Measurements from ENCODE around the gene DDX17. TPM values are rescaled to one million over a fixed set of nuclear protein-coding genes. Genes with fewer than 3 reads are reported as not detected.

The DDX17 gene
- total and polyA plus RNA-seq, 8 donors: 384 to 895 (median 803) TPM

- Histone ChIP-seq H3K36me3 (no peaks in the 10 kb centered on the region), H3K9me3 (no peaks in the 10 kb centered on the region), H3K27ac (no peak overlapping the region), H3K4me1 (peaks cover 0 to 16% of the 10 kb centered on the region in 2 donors), H3K4me3 (no peak overlapping the region), H3K27me3 (peaks cover 34 to 93% of the 10 kb centered on the region in 2 donors)
- intact Hi-C loops (cut with DNase I): no loop called here
- peak in 1 of 4 donors; percentile 54 for DNase-seq
- no peak for TF ChIP-seq CTCF (IDR thresholded peaks at IDR 0.05)
- peak; percentile 14 for ATAC-seq
Observed at GRCh38 chr22:38452373-38453065, 53.6 kb downstream of the DDX17 start.

- TF ChIP-seq CTCF (IDR thresholded peaks at IDR 0.05): no peak
- no peaks in the 10 kb centered on the region for H3K9me3 ChIP-seq
- no peak overlapping the region for H3K27ac ChIP-seq
- ATAC-seq (no peak), DNase-seq (no peak)
- peaks cover 0 to 16% of the 10 kb centered on the region in 2 donors for H3K4me1 ChIP-seq
- intact Hi-C loops (cut with DNase I): no loop called here
- no peak overlapping the region for H3K4me3 ChIP-seq
- H3K36me3 ChIP-seq: no peaks in the 10 kb centered on the region
- H3K27me3 ChIP-seq: peaks cover 34 to 89% of the 10 kb centered on the region in 2 donors
Observed at GRCh38 chr22:38451864-38452263, 54.2 kb downstream of the DDX17 start.

GRCh38 chr22:38451404-38451803 lies 54.7 kb downstream of the DDX17 start:
- no peaks in the 10 kb centered on the region for H3K9me3 ChIP-seq
- no peak for TF ChIP-seq CTCF (IDR thresholded peaks at IDR 0.05)
- H3K36me3 ChIP-seq: no peaks in the 10 kb centered on the region
- intact Hi-C loops (cut with DNase I): no loop called here
- no peak overlapping the region for H3K27ac ChIP-seq
- no peak for DNase-seq
- H3K4me1 ChIP-seq: peaks cover 0 to 16% of the 10 kb centered on the region in 2 donors
- no peak overlapping the region for H3K4me3 ChIP-seq
- peaks cover 30 to 89% of the 10 kb centered on the region in 2 donors for H3K27me3 ChIP-seq
- ATAC-seq: no peak

GRCh38 chr22:38450234-38450797 lies 55.8 kb downstream of the DDX17 start:
- H3K4me1 ChIP-seq: peaks cover 0 to 9% of the 10 kb centered on the region in 2 donors
- peaks cover 19 to 89% of the 10 kb centered on the region in 2 donors for H3K27me3 ChIP-seq
- no peaks in the 10 kb centered on the region for H3K9me3 ChIP-seq
- DNase-seq: peak in 1 of 4 donors; percentile 37
- no peak for TF ChIP-seq CTCF (IDR thresholded peaks at IDR 0.05)
- H3K36me3 ChIP-seq: no peaks in the 10 kb centered on the region
- H3K27ac ChIP-seq: no peak overlapping the region
- intact Hi-C loops (cut with DNase I): no loop called here
- no peak for ATAC-seq
- no peak overlapping the region for H3K4me3 ChIP-seq

GRCh38 chr22:38449776-38450175 lies 56.3 kb downstream of the DDX17 start:
- TF ChIP-seq CTCF (IDR thresholded peaks at IDR 0.05): no peak
- Histone ChIP-seq H3K9me3 (no peaks in the 10 kb centered on the region), H3K27me3 (peaks cover 17 to 91% of the 10 kb centered on the region in 2 donors), H3K4me1 (peaks cover 0 to 6% of the 10 kb centered on the region in 2 donors), H3K36me3 (no peaks in the 10 kb centered on the region), H3K27ac (no peak overlapping the region), H3K4me3 (no peak overlapping the region)
- DNase-seq (no peak), ATAC-seq (no peak)
- intact Hi-C loops (cut with DNase I): no loop called here

All from left lung (tissue), 10 donors.